ENCODE results near the gene PACS1.
A peak's percentile ranks its signal among the peaks of the same experiment; 100 is the strongest.
"Not testable (repeated sequence)": the region's sequence is repeated elsewhere in the genome, so short reads cannot be mapped to it uniquely, and the experiment has no call there.

PACS1 gene

DNA sequence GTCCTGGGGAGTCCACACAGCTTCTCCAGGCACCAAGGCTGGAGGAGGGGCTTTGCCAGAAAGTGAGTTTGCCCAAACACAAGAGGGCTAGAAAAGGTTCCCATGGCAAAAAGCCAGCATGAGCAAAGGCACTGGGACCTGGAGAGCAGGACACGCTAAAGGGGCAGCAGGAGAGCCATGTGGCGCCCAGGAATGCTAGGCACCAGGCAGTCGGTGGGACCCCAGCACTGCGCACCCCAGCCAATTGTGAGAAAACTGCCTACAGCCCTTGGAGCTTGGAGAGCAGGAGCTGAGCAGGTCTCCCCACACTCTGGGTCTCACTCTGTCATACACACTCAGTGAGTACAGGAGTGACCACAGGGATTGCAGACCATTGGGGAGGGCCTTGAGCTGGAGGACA, 193.2 kb downstream of the PACS1 start:
- DNase-seq: no peak

DNA sequence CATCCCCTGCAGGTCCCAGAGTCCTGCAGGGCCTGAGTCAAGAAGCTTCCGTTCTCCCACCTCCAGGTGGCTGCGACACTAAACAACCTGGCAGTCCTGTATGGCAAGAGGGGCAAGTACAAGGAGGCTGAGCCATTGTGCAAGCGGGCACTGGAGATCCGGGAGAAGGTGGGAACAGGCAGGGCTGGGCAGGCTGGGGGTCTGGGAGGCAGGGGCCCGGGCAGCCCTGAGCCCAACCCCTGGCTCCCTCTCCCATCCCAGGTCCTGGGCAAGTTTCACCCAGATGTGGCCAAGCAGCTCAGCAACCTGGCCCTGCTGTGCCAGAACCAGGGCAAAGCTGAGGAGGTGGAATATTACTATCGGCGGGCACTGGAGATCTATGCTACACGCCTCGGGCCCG, 193.7 kb downstream of the PACS1 start:
- DNase-seq: no peak

DNA sequence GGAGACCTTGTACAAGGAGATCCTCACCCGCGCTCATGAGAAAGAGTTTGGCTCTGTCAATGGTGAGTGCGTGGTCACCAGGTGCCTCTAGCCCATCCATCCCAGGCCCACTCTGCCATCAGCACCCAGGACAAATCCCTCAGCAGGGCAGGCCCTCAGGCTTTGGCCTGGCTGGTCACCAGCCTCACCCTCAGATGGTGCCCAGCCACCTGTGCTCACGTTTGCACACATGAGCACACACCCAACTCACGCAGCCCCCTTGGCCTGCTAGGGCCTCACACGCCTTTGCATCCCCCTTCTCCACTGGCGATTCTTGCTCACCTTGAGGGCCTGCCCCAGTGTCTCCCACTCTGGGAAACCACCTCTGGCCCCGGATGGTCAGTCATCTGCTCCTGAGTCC, 194.3 kb downstream of the PACS1 start:
- no peak for DNase-seq

DNA sequence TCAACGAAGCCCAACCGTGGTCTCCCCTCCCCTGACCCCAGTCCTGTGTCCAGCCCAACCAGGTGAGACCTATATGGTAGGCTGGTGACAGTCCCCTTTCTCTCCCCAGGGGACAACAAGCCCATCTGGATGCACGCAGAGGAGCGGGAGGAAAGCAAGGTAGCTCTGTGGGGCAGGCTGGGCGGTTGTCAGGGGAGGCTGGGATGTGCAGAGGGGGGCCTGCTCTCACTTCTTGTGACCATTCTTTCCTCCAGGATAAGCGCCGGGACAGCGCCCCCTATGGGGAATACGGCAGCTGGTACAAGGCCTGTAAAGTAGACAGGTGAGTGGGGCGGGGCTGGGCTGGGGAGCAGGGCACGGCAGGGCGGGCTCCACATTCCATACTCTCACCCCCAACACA, 194.8 kb downstream of the PACS1 start:
- DNase-seq: no peak

DNA sequence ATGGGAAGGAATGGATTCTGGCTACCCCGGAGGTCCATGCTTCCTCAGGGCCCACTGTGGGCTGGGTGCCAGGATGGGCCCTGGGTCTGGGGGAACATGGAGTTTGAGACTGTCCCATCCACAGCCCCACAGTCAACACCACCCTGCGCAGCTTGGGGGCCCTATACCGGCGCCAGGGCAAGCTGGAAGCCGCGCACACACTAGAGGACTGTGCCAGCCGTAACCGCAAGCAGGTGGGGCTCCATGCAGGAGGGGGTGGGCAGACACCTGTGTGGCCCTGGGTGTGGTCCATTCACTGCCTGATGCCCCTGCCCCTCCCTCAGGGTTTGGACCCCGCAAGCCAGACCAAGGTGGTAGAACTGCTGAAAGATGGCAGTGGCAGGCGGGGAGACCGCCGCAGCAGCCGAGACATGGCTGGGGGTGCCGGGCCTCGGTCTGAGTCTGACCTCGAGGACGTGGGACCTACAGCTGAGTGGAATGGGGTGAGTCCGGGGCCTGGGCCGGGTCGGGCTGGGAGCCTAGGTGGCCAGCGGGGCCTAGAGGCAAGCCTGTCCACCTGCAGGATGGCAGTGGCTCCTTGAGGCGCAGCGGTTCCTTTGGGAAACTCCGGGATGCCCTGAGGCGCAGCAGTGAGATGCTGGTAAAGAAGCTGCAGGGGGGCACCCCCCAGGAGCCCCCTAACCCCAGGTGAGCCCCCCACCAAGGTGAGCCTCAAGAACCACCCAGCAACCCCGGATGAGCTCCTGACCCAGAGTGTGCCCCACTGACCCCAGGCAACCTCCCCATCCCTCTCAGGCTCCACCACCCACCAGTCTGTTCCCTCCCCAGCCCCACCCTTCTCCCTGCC, 195.7 kb downstream of the PACS1 start:
- no peak for DNase-seq

DNA sequence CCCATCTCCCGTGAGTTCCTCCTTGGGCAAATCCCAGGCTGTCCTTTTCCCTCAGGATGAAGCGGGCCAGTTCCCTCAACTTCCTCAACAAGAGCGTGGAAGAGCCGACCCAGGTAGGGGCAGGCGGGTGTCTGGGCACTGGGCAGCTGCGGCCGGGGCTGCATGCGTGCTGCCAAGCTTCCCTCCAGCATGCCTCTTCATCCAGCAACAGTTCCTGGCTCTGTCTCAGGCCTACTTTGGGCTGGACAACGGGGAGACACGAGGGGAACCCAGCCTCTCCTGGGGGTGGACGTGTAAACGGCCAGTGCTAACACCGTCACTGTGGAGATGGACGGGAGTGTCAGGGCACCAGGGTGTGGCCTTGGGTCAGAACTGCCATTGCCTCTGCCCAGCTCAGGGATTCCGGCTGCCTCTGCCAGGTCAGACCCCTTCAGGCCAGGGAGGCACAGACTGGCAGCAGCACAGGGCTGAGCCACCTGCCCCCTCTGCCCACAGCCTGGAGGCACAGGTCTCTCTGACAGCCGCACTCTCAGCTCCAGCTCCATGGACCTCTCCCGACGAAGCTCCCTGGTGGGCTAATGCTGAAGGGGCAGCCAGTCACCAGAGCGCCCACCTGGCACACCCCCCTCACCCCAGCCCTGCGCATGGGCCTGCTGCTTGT, 196.4 kb downstream of the PACS1 start:
- no peak for DNase-seq

DNA sequence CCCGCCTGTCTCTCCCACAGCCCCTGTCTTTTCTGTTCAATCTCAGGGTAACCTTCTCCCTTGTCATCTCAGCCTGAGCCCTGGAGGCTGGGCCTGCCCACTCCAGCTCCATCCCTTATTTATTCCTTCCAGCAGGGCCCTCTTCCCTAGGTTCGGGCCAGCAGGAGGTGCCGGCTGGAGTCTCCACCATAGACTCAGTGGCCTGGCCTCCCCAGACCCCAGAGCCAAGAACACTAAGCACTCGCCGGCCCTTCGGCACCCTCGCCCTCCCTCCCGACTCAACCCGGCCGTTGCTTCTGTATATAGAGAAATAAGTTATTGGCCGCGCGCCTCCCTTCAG, 196.9 kb downstream of the PACS1 start:
- no peak for DNase-seq

DNA sequence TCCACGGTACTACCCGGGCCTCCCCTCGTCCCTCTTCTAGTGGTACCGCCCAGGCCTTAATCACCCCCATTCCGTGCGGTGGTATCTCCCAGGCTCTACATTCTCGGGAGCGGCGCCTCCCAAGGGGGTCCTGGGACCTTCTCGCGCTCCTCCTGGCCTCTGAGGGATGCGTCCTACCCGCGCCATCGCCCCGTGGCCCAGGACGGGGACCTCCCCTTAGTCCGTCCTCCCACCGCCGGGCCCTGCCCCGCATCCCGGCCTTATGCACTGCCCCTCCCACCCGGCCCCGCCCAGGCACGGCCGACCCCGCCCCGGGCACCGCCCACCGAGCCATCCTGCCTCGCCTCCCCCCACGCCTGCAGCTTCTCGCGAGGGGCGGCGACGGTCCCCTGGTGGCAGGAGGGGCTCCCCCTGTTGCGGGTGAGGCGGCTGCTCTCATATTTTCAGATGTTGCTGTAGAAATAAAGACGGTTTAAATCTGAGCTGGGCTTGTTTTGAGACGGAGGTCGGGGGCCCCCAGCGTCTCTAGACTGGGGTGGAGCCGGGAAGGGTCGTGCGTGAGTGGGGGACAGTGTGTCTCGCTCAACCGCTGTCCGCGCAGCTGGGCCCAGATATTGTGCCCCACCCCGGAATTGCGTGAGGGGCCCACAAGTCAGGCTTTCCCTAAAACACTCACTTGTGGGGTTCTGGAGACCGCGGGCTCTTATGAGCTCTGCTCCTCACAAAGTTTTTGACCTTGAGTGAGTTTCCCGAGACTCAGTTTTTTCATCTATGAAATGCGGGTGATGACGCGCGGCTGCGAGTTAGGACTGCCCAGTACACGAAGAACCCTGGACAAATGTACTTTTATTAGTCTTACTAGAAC, 197.5 kb downstream of the PACS1 start:
- DNase-seq: peak; percentile 80

DNA sequence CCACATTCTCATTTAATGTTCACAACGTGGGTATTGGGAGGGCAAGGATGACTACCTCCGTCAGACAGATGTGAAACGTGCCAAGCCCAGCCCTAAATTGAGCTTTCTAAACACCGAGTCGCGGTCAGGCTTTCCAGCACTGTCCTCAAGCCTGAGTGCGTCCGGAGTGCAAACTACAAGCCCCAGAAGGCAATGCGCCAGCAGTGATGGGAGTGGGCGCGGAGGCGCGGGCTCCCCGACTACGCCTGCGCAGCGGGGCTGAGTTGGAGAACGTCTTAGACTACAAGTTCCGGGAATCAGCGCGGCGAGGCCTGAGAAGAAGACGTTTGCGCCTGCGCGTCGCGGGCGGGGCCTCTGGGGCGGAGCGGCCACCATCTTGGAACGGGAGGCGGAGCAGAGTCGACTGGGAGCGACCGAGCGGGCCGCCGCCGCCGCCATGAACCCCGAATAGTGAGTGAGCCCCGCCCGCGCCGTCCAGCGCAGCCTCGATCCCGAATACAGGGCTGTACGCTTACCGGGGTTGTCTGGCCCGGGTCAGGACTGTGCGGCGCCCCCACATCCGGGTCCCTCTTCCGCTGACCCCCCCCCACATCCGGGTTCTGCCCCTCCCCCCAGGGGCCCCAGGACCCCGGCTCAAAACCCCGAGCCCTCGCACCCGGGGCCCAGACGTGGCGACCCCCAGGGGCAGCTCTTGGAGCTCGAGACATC, 198.3 kb downstream of the PACS1 start, which contains the start of gene RAB1B:
Gene RAB1B (plus strand): TSS at position 396 of the 708 bp plus-strand sequence. CDS start 41 bp downstream, at position 437.
- DNase-seq: peak; percentile 98

DNA sequence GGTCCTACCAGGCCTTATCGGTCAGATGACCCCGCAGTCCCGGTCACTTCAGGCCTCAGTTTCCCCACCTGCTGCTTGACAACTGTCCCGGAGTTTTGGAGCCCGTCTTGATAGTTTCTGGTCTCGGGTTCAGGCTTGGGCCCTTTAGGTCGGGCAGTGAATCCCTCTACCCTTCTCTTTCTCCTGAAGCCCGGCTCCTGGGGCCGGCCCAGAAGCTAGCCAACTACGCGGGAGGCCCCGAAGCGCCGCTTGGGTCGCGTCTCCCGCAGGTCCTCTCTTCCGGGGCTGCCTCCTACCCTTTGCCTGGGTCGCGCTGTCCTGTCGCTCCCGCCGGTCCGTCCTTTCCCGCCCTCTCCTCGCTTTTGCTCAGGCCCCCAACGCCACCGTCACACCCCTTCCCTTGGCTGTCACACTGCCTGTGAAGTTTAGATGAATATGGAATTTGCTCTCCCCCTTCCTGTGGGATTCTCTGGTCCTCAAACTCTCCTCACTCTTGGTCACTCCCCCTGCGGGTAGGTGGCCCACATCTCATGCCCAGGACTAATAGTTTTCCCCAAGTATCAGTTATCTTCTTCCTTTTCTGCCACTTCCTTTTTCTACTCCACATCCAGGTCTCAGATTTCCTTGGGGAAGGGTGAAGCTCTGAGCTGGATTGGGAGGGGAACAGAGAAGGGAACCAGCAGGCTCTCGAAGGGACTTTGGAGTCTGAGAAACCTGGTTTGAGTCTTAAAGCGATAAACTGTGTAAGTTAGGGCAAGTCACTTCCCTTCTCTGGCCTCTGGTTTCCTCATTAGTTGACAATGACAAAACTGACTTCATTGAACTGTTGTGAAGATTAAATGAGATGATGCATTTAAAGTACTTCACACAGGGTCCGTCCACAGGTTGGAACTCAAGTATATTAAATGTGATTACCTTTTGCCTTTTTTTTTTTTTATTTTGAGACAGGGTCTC, 199.2 kb downstream of the PACS1 start:
- DNase-seq: peak; percentile 54

DNA sequence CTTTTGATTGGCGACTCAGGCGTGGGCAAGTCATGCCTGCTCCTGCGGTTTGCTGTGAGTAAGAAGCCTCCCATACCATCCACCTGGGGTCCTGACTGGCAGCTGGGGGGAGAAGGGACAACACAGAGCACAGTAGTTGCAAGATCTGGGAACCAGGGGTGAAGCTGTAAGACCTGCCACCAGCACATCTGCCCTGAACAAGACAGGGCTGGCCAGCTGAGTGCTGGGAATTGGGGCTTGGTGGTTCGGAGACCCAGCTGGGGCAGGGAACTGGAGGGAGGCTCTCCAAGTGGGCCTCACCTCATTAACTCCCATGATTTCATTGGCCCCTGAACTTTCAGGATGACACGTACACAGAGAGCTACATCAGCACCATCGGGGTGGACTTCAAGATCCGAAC, 201.7 kb downstream of the PACS1 start:
- no peak for DNase-seq

DNA sequence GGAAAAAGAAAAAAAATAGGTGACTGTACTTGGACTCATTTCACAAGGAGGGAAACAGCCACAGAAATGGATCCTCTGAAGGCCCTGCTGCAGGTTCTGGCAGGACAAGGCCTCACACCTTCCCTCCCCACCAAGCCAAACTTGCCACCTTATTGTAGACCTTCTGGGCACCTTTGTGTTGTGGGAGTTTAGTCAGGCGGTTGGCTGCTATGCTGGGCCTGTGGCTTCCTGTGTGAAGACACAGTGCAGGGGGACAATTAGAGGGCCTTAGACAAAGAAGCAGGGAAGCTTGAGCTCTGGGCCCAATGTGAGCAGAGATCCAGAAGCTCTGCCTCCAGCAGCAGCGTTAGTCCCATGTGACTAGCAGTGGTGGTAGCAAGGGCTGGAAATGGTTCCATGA, 202.5 kb downstream of the PACS1 start:
- no peak for DNase-seq

DNA sequence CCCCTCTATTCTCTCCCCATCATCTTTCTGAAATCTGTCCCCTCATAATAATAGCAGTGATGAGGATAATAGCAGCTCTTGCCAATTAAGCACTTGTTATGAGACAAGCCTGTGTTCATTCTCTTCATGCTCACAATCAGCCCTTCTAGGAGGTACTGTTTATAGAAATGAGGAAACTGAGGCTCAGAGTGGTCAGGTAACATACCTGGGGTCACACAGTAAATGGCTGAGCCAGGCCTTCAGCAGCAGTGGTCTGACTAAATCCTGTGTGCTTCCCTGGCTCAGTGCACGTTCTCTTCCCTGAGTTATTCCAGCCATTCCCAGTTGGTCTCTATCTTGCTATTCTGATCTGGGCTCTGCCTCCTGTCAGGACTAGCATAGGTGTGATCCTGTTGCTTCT, 204.1 kb downstream of the PACS1 start:
- DNase-seq: no peak

DNA sequence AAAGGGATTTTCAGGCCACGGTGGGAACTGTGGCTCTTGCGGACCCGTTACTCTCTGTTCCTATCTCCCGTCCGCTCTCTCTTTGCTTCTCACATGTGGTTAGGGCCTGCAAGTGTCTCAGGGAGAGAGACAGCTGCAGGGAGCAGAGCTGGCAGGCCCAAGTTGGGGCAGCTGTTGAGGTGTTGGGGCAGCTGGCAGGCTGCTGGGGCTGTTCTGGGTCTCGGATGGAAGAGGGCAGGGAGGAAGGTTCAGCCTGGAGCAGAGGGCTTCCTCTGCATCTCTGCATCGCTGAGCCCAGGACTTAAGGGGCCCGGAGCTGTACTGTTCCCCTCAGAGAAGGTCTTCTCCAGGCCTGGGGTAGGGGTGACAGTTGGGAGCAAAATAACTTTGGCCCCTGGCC, 205.3 kb downstream of the PACS1 start:
- DNase-seq: no peak

DNA sequence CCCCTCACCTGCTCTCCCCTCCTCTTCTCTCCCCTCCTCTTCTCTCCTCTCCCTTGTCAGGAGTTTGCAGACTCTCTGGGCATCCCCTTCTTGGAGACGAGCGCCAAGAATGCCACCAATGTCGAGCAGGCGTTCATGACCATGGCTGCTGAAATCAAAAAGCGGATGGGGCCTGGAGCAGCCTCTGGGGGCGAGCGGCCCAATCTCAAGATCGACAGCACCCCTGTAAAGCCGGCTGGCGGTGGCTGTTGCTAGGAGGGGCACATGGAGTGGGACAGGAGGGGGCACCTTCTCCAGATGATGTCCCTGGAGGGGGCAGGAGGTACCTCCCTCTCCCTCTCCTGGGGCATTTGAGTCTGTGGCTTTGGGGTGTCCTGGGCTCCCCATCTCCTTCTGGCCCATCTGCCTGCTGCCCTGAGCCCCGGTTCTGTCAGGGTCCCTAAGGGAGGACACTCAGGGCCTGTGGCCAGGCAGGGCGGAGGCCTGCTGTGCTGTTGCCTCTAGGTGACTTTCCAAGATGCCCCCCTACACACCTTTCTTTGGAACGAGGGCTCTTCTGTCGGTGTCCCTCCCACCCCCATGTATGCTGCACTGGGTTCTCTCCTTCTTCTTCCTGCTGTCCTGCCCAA, 206.0 kb downstream of the PACS1 start:
- no peak for DNase-seq

DNA sequence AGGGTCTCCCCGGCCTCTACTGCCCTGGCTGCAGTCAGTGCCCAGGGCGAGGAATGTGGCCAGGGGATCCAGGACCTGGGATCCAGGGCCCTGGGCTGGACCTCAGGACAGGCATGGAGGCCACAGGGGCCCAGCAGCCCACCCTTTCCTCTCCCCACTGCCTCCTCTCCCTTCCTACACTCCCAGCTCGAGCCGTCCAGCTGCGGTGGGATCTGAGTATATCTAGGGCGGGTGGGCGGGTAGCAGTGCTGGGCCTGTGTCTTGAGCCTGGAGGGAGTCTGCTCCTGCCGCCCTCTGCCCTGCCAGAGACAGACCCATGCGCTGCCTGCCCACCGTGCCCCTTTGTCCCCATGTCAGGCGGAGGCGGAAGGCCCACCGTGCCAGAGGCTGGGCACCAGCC, 206.5 kb downstream of the PACS1 start:
- DNase-seq: not testable (repeated sequence)

DNA sequence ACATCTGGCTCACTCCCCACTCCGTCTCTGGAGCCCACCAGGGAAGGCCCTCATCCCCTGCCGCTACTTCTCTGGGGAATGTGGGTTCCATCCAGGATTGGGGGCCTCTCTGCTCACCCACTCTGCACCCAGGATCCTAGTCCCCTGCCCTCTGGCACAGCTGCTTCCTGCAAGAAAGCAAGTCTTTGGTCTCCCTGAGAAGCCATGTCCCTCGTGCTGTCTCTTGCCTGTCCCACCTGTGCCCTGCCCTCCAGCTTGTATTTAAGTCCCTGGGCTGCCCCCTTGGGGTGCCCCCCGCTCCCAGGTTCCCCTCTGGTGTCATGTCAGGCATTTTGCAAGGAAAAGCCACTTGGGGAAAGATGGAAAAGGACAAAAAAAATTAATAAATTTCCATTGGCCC, 207.0 kb downstream of the PACS1 start:
- not testable (repeated sequence) for DNase-seq

DNA sequence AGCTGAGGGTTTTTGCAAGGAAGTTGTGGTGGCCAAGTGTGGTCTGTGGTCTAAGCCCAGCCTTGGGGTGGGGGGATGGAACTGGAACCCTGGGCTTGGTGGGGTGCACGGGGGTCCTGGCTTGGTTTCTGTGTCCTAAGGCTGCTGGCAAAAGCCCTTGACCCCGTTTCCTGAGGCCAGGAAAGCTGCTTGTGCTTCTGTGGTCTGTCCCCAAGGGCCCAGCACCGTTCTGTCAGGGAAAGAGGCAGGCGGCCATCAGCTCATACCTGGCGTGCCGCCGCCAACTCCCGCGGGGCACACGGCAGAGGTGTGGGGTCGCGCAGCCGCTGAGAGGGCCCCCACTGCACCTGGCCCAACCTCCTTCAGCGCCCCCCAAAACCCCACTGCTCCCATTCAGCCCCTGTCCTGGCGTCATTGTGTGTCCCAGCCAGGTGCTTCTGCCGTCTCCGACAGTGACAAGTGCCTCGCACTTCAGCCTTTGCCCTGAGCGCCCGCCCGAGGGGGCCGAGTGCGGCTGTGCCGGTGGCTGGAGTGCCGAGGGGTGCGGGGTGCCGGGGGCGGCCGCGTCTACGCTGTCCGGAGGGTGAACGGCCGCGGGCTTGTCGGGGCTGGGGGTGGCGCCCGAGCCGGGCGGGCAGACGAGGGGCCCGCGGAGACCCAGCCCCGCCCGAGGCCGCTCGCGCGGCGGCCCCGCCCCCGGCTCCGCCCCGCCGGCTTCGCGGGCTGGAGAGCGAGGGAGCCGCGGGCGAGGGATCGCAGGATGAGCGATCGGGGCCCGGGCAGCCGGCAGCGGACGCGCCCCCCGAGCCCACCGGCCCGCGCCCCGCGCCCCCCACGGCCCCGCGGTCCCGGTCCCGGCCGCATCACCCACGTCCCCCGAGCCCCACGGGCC, 207.6 kb downstream of the PACS1 start, which contains the start of gene CNIH2:
Gene CNIH2 (plus strand): TSS at position 705 of the 892 bp plus-strand sequence. CDS start 282 bp downstream, outside the sequence.
- DNase-seq: peak; percentile 56

DNA sequence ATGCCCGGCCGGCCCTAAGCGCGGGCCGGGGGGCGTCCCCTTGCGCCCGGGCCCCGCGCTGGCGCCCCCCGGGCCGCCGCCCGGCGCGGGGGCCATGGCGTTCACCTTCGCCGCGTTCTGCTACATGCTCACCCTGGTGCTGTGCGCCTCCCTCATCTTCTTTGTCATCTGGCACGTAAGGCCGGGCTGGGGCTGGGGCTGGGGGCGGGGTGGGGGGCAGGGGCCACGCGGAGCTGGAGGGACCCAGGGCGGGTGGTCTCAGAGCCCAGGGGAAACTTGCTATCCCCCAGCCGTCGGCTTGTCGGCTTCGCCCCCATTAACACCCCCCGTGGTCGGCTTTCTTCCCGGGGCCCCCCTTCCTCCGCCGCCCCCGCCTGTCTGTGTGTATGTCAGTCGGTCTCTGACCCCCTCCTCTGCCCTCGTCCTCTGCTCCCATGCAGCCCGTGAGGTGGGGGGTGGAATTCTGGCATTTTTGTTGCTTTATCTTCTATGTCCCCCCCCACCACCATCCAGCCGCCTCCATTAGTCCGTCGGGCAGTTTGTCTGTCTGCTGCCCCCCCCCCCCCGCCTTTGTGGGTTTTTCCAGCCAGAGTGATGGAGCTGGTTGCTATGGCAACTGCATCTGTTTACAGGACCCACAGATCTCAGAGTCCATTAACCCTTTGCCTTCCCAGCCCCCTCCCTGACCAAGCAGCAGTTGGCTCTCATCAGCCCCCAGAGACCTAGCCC, 208.5 kb downstream of the PACS1 start:
- no peak for DNase-seq

Data from NCI-H510A treated with DMSO at 0.1 percent for 48 hours (cell line).